ENCODE data around the gene TLCD1.

TLCD1 gene

DNA sequence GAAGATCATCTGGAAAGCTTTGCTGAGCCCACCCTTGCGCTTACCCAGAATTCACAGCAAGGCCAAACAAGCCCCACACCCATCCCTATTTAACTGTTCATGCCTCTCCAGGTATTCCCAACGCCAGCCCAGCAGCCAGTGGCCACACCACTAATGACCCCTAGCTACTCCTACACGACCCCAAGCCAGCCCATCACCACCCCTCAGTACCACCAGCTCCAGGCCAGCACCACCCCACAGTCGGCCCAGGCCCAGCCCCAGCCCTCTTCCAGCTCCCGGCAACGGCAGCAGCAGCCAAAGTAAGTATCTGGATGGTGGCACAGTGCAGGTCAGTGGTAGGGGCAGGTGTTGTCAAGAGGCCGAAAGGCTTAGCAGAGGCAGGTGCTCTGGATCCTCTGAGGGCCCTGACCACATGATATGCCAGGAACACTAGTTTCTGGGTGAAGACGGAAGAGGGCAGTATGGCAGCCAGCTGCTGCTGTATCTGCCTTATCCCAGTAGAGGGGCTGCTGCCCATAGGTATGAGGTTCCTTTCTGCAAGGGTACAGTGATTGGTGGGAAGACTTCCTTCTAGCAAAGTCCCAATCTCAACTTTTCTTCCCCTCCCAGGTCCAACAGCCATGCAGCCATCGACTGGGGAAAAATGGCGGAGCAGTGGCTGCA, 25.1 kb downstream of the TLCD1 start:
- WGBS, 2 experiments = 95% methylated on average over 10 of the region's 10 CpGs

GRCh38 chr17:28700278-28700677, 25.8 kb downstream of the TLCD1 start:
- 95 to 98% methylated on average over 8 of the region's 8 CpGs for WGBS, 2 experiments
- no peaks in the 10 kb centered on the region for H3K9me3 ChIP-seq (ENCODE audit: control insufficient read depth, low read length)
- peaks cover 14% of the 10 kb centered on the region for H3K4me1 ChIP-seq (ENCODE audit: control insufficient read depth, insufficient read depth, low read length)
- H3K27ac ChIP-seq (ENCODE audit: insufficient read depth, low read depth, low read length, poor library complexity, severe bottlenecking) = no peak overlapping the region
- H3K4me3 ChIP-seq (ENCODE audit: insufficient read depth, low read depth, low read length) = no peak overlapping the region
- H3K27me3 ChIP-seq (ENCODE audit: control insufficient read depth, insufficient read depth, low read length, poor library complexity, severe bottlenecking) = no peaks in the 10 kb centered on the region
- H3K36me3 ChIP-seq (ENCODE audit: control insufficient read depth, insufficient read depth, low read length) = peaks cover 56% of the 10 kb centered on the region

More for the DNA sequence above, 25.1 kb downstream of the TLCD1 start:
- Histone ChIP-seq H3K4me1 (ENCODE audit: control insufficient read depth, insufficient read depth, low read length) (peaks cover 14% of the 10 kb centered on the region), H3K27ac (ENCODE audit: insufficient read depth, low read depth, low read length, poor library complexity, severe bottlenecking) (no peak overlapping the region), H3K9me3 (ENCODE audit: control insufficient read depth, low read length) (no peaks in the 10 kb centered on the region), H3K36me3 (ENCODE audit: control insufficient read depth, insufficient read depth, low read length) (peaks cover 51% of the 10 kb centered on the region), H3K27me3 (ENCODE audit: control insufficient read depth, insufficient read depth, low read length, poor library complexity, severe bottlenecking) (no peaks in the 10 kb centered on the region), H3K4me3 (ENCODE audit: insufficient read depth, low read depth, low read length) (no peak overlapping the region)

GRCh38 chr17:28698253-28698941, 27.6 kb downstream of the TLCD1 start:
- WGBS, 2 experiments = 95 to 97% methylated on average over 6 of the region's 6 CpGs
- H3K4me1 ChIP-seq (ENCODE audit: control insufficient read depth, insufficient read depth, low read length) = peaks cover 14% of the 10 kb centered on the region
- no peak overlapping the region for H3K4me3 ChIP-seq (ENCODE audit: insufficient read depth, low read depth, low read length)
- H3K27me3 ChIP-seq (ENCODE audit: control insufficient read depth, insufficient read depth, low read length, poor library complexity, severe bottlenecking) = no peaks in the 10 kb centered on the region
- peaks cover 71% of the 10 kb centered on the region for H3K36me3 ChIP-seq (ENCODE audit: control insufficient read depth, insufficient read depth, low read length)
- H3K27ac ChIP-seq (ENCODE audit: insufficient read depth, low read depth, low read length, poor library complexity, severe bottlenecking) = no peak overlapping the region
- H3K9me3 ChIP-seq (ENCODE audit: control insufficient read depth, low read length) = no peaks in the 10 kb centered on the region

DNA sequence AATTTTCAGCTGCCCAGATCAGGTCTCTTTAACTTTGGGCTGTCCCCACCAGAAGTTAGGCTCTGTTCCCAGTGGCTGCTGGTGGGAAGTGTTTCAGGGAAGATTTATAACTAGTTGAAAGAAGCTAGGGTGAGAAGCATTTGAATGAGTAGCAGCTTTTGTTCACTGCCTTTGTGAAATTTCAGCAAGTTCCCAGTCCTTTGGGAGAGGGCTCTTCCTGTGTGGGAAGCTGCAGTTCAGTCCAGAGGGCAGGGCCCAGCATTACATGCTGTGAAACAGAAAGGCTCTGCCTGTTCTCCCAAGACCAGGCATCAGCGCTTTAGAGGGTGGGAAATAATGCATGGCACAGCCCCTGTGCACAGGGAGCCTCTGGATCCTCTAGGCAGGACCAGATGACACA, 32.2 kb downstream of the TLCD1 start:
- Histone ChIP-seq H3K4me3 (ENCODE audit: insufficient read depth, low read depth, low read length) (no peak overlapping the region), H3K9me3 (ENCODE audit: control insufficient read depth, low read length) (no peaks in the 10 kb centered on the region), H3K4me1 (ENCODE audit: control insufficient read depth, insufficient read depth, low read length) (no peaks in the 10 kb centered on the region), H3K36me3 (ENCODE audit: control insufficient read depth, insufficient read depth, low read length) (peaks cover 64% of the 10 kb centered on the region), H3K27me3 (ENCODE audit: control insufficient read depth, insufficient read depth, low read length, poor library complexity, severe bottlenecking) (no peaks in the 10 kb centered on the region), H3K27ac (ENCODE audit: insufficient read depth, low read depth, low read length, poor library complexity, severe bottlenecking) (no peak overlapping the region)
- WGBS, 2 experiments = 95 to 97% methylated on average over 1 of the region's 1 CpG

- Histone ChIP-seq H3K9me3 (ENCODE audit: control insufficient read depth, low read length) (no peaks in the 10 kb centered on the region), H3K4me3 (ENCODE audit: insufficient read depth, low read depth, low read length) (no peak overlapping the region), H3K36me3 (ENCODE audit: control insufficient read depth, insufficient read depth, low read length) (peaks cover 75% of the 10 kb centered on the region), H3K27ac (ENCODE audit: insufficient read depth, low read depth, low read length, poor library complexity, severe bottlenecking) (no peak overlapping the region), H3K4me1 (ENCODE audit: control insufficient read depth, insufficient read depth, low read length) (no peaks in the 10 kb centered on the region), H3K27me3 (ENCODE audit: control insufficient read depth, insufficient read depth, low read length, poor library complexity, severe bottlenecking) (no peaks in the 10 kb centered on the region)
- WGBS, 2 experiments = 94 to 98% methylated on average over 2 to 3 of the region's 3 CpGs
These were observed 37.0 kb downstream of the TLCD1 start for GRCh38 chr17:28689011-28689410.

DNA sequence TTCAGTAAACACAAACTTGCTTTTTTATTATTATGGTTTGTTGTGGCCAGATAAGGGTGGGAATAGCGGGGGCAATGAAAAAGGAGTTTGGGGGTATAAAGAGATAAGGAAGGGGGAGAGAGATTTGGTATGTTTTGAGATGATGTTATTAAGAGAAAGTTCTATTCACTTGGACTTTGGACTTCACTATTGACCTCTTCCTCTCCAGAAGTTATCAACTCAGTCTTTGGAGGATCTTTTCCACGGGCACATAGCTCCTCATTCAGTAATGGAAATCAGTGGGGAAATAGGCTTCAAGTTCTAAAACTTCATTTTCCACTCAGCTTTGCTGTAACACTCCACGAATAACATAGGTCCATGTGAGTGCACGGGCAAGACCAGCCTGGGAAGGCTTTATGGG, 37.6 kb downstream of the TLCD1 start:
- Histone ChIP-seq H3K4me3 (ENCODE audit: insufficient read depth, low read depth, low read length) (no peak overlapping the region), H3K27me3 (ENCODE audit: control insufficient read depth, insufficient read depth, low read length, poor library complexity, severe bottlenecking) (no peaks in the 10 kb centered on the region), H3K9me3 (ENCODE audit: control insufficient read depth, low read length) (no peaks in the 10 kb centered on the region), H3K36me3 (ENCODE audit: control insufficient read depth, insufficient read depth, low read length) (peaks cover 73% of the 10 kb centered on the region), H3K27ac (ENCODE audit: insufficient read depth, low read depth, low read length, poor library complexity, severe bottlenecking) (no peak overlapping the region), H3K4me1 (ENCODE audit: control insufficient read depth, insufficient read depth, low read length) (no peaks in the 10 kb centered on the region)
- WGBS, 2 experiments = 95 to 100% methylated on average over 4 of the region's 4 CpGs

DNA sequence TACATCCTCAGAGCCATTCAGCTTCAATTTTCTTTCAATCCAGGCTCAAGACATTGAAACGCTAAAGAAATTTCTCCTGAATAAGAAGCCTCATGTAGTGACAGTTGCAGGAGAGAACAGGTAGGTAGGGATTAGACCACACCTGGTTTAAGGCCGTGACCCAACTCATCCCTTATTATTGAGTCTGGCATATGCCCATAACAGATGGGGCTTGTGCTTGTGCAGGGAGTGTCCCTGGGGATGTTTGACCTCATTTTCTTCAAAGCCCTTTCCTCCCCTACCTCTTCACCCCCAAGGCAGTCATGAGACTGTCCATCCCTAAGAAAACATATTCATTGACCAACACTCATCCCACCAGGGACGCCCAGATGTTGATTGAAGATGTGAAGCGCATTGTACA, 39.7 kb downstream of the TLCD1 start:
- H3K36me3 ChIP-seq (ENCODE audit: control insufficient read depth, insufficient read depth, low read length) = peaks cover 89% of the 10 kb centered on the region
- WGBS, 2 experiments = 97 to 100% methylated on average over 4 of the region's 4 CpGs

GRCh38 chr17:28685366-28685765, 40.7 kb downstream of the TLCD1 start:
- H3K36me3 ChIP-seq (ENCODE audit: control insufficient read depth, insufficient read depth, low read length) = peaks cover 88% of the 10 kb centered on the region
- H3K4me3 ChIP-seq (ENCODE audit: insufficient read depth, low read depth, low read length) = no peak overlapping the region
- WGBS, 2 experiments = 94% methylated on average over 5 of the region's 5 CpGs
- H3K27ac ChIP-seq (ENCODE audit: insufficient read depth, low read depth, low read length, poor library complexity, severe bottlenecking) = no peak overlapping the region
- no peaks in the 10 kb centered on the region for H3K4me1 ChIP-seq (ENCODE audit: control insufficient read depth, insufficient read depth, low read length)
- H3K27me3 ChIP-seq (ENCODE audit: control insufficient read depth, insufficient read depth, low read length, poor library complexity, severe bottlenecking) = no peaks in the 10 kb centered on the region
- H3K9me3 ChIP-seq (ENCODE audit: control insufficient read depth, low read length) = no peaks in the 10 kb centered on the region

More for the DNA sequence above, 39.7 kb downstream of the TLCD1 start:
- Histone ChIP-seq H3K4me1 (ENCODE audit: control insufficient read depth, insufficient read depth, low read length) (no peaks in the 10 kb centered on the region), H3K27me3 (ENCODE audit: control insufficient read depth, insufficient read depth, low read length, poor library complexity, severe bottlenecking) (no peaks in the 10 kb centered on the region), H3K9me3 (ENCODE audit: control insufficient read depth, low read length) (no peaks in the 10 kb centered on the region), H3K4me3 (ENCODE audit: insufficient read depth, low read depth, low read length) (no peak overlapping the region), H3K27ac (ENCODE audit: insufficient read depth, low read depth, low read length, poor library complexity, severe bottlenecking) (no peak overlapping the region)

DNA sequence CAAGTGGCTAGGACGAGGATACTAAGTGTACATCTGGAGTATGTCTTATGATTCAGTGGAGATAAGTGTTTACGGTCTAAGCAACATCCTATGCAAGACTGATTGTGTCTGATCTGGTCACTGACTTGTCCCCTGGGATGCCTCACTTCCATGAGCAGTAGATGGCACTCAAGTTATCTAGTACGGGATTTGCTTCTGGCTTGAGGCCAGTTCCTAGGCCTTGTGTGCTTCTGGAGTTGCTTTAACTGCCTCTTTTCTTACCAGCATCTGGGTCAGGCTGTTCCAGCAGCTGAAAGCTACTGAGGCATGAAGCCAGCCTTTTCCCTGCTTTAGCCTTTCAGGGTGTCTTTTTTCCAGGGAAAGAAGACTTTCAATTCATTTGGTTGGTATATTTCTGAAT, 41.1 kb downstream of the TLCD1 start:
- WGBS, 2 experiments = 95 to 96% methylated on average over 3 of the region's 3 CpGs
- Histone ChIP-seq H3K27ac (ENCODE audit: insufficient read depth, low read depth, low read length, poor library complexity, severe bottlenecking) (no peak overlapping the region), H3K27me3 (ENCODE audit: control insufficient read depth, insufficient read depth, low read length, poor library complexity, severe bottlenecking) (no peaks in the 10 kb centered on the region), H3K4me3 (ENCODE audit: insufficient read depth, low read depth, low read length) (no peak overlapping the region), H3K4me1 (ENCODE audit: control insufficient read depth, insufficient read depth, low read length) (no peaks in the 10 kb centered on the region), H3K9me3 (ENCODE audit: control insufficient read depth, low read length) (no peaks in the 10 kb centered on the region), H3K36me3 (ENCODE audit: control insufficient read depth, insufficient read depth, low read length) (peaks cover 85% of the 10 kb centered on the region)

- H3K4me3 ChIP-seq (ENCODE audit: insufficient read depth, low read depth, low read length) = no peak overlapping the region
- 93 to 95% methylated on average over 11 of the region's 11 CpGs for WGBS, 2 experiments
- no peaks in the 10 kb centered on the region for H3K27me3 ChIP-seq (ENCODE audit: control insufficient read depth, insufficient read depth, low read length, poor library complexity, severe bottlenecking)
- H3K4me1 ChIP-seq (ENCODE audit: control insufficient read depth, insufficient read depth, low read length) = no peaks in the 10 kb centered on the region
- H3K36me3 ChIP-seq (ENCODE audit: control insufficient read depth, insufficient read depth, low read length) = peaks cover 76% of the 10 kb centered on the region
- no peak overlapping the region for H3K27ac ChIP-seq (ENCODE audit: insufficient read depth, low read depth, low read length, poor library complexity, severe bottlenecking)
- H3K9me3 ChIP-seq (ENCODE audit: control insufficient read depth, low read length) = no peaks in the 10 kb centered on the region
These were observed 43.4 kb downstream of the TLCD1 start for GRCh38 chr17:28682655-28683054.

Data from ectodermal cell (in vitro differentiated cells).